H1 (cell line): ENCODE results near the gene TLR9. TPM values are rescaled to one million over a fixed set of nuclear protein-coding genes. Genes with fewer than 3 reads are reported as not detected.
A peak's percentile ranks its signal among the peaks of the same experiment; 100 is the strongest.

ENCODE experiments used
- CHD7 ChIP-seq: fragments of 300-600 bp; sonication (generic); IDR thresholded peaks from 2 replicates; pipeline ENCODE4 v1.7.1; 2012; ENCODE audit warnings: low read length, moderate library complexity, mild to moderate bottlenecking, inconsistent platforms; ENCODE audit not compliant: insufficient replicate concordance
- RAD21 ChIP-seq, 2 experiments: IDR thresholded peaks in 1 of 2; conservative IDR thresholded peaks in 1 of 2; 2 replicates each; pipeline ENCODE4 v1.6.1; 2011; ENCODE audit warnings: low read depth in 2 of 2, low read length in 2 of 2, improper control_type of control experiment in 1 of 2, inconsistent platforms in 1 of 2, mild to moderate bottlenecking in 1 of 2, moderate library complexity in 1 of 2
- SIN3A ChIP-seq, 2 experiments: IDR thresholded peaks in 1 of 2; conservative IDR thresholded peaks in 1 of 2; 2 replicates each; pipeline ENCODE4 v1.6.1; 2011 to 2012; ENCODE audit warnings: low read length in 2 of 2, improper control_type of control experiment in 1 of 2, low read depth in 1 of 2, mild to moderate bottlenecking in 1 of 2
- SP4 ChIP-seq: IDR thresholded peaks from 2 replicates; pipeline ENCODE4 v1.6.1; 2012; ENCODE audit warnings: low read length, inconsistent platforms
- USF2 ChIP-seq: IDR thresholded peaks from 2 replicates; pipeline ENCODE4 v1.6.1; 2011; ENCODE audit warnings: low read length, improper control_type of control experiment
- polyA plus RNA-seq, 7 experiments: library from polyadenylated mRNA; depleted of rRNA in 3 of 7; stranded (reverse) in 5 of 7; unstranded in 2 of 7; fragments of >200 nt in 5 of 7; fragments of 200-250 nt in 2 of 7; gene quantifications; 1 replicate in 5 of 7; 2 replicates in 1 of 7; 4 replicates in 1 of 7; pipeline versions ENCODE4 v1.2.1 to v1.2.3, GENCODE V29; 2011 to 2013; ENCODE audit warnings: missing spikeins in 2 of 7, mixed read lengths in 2 of 7
- total RNA-seq: library from RNA; stranded (reverse); fragmentation: NEBNext Ultra II Directional; extraction: Animal tissue kit (Norgen Biotek cat#: 25700); gene quantifications from 2 replicates; pipeline ENCODE4 v1.2.1, GENCODE V29; 2021

The TLR9 gene
- total and polyA plus RNA-seq, 2 of the 8 experiments (the other 6 are each of a cell fraction or from before 2014, with no cell fraction given): 0.05 TPM; not detected in 1

DNA sequence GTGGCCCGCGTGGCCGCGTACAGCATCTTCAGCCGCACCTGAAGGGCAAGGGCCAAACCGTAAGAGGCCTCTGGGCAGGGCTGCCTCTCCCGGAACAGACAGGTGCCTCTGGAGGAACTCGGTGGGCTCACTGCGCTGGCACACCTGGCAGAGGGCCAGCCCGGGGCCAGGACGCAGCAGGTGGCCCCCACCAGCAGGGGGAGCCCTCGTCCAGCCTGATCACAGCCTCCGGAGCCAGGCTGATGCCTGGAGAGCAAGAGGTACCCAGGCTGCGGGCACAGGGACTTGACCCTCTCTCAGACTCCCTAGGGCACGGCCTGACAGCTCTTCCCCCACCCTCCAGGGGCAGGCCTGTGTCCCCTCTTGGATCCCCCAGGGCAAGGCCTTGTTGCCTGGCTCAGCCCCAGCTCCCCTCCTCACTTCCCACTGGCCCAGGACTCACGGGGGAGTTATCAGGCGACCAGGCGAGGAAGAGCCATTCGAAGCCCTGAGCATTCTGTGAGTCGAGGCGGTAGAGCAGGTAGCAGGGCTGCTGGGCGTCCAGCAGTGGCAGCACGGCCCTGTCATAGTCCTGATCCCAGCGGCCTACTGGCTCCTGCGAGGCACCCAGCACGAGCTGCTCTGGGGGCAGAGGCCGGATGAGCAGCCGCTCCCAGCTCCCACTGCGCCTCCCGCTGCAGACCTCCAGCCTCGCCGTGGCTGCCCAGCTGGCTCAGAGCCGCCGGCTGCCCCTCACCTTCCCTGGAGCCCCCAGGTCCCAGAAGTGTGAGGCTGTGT, 6.2 kb upstream of the TLR9 start (continued):
- TF ChIP-seq RAD21 (IDR thresholded peaks at IDR 0.05 in 1 of 2, conservative IDR thresholded peaks at IDR 0.05 in 1 of 2; ENCODE audit: low read depth in 2 of 2, low read length in 2 of 2): peak; percentile 79 to 81
- TF ChIP-seq CHD7: no peak
- no peak for TF ChIP-seq SP4
- no peak for TF ChIP-seq SIN3A (conservative IDR thresholded peaks at IDR 0.05 in 1 of 2, IDR thresholded peaks at IDR 0.05 in 1 of 2; ENCODE audit: low read depth in 1 of 2, low read length in 2 of 2)
- TF ChIP-seq USF2: 0 out of 2 replicates have a peak, but pooled peaks have one; percentile 9
